Breast epithelium (tissue), 4 donors: ENCODE data around the gene PPM1H. TPM values are rescaled to one million over a fixed set of nuclear protein-coding genes. Genes with fewer than 3 reads are reported as not detected.

Source experiments
- DNase-seq, 2 donors: peaks; one replicate each; pipeline ENCODE4 v3.0.0-alpha.2; 2019; ENCODE audit warnings: low spot score in 2 of 2
- H3K27ac ChIP-seq, 2 donors: fragments of 200-600 bp; sonication (generic) in 1 of 2; one replicate each; pipeline ENCODE4 v1.5.1; 2016 to 2019; ENCODE audit warnings: mild to moderate bottlenecking in 1 of 2
- H3K27me3 ChIP-seq, 2 donors: fragments of 200-600 bp; sonication (generic) in 1 of 2; one replicate each; pipeline versions ENCODE4 v1.5.1 to v1.6.0; 2017 to 2019; ENCODE audit warnings: control low read depth in 1 of 2, mild to moderate bottlenecking in 1 of 2
- H3K36me3 ChIP-seq: fragments of 200-600 bp; one replicate; pipeline ENCODE4 v1.5.1; 2019
- H3K4me1 ChIP-seq, 2 donors: fragments of 200-600 bp; sonication (generic); one replicate each; pipeline ENCODE4 v1.5.1; 2016 to 2019; ENCODE audit warnings: control low read depth in 1 of 2
- H3K4me3 ChIP-seq, 3 donors: fragments of 200-600 bp; sonication (generic); 1 replicate in 2 of 3; 2 replicates in 1 of 3; pipeline ENCODE4 v1.5.1; 2016 to 2019; ENCODE audit warnings: mild to moderate bottlenecking in 3 of 3, moderate library complexity in 2 of 3
- H3K9me3 ChIP-seq, 2 donors: fragments of 200-600 bp; sonication (generic) in 1 of 2; one replicate each; pipeline ENCODE4 v1.5.1; 2016 to 2019; ENCODE audit warnings: control low read depth in 1 of 2
- POLR2A ChIP-seq: fragments of 450-650 bp; IDR thresholded peaks from one replicate; pipeline ENCODE4 v1.6.1; 2016; ENCODE audit warnings: antibody characterized with exemption, mild to moderate bottlenecking, moderate library complexity
- POLR2AphosphoS5 ChIP-seq, 3 donors: sonication (generic); formaldehyde crosslinking; IDR thresholded peaks; one replicate each; pipeline ENCODE4 v1.6.1; 2017; ENCODE audit warnings: antibody characterized with exemption in 3 of 3
- intact Hi-C: fragments of 100-400 bp; cut with DNase I; formaldehyde crosslinking; loops from one replicate; pipeline ENCODE4 v1.15.1; 2023; ENCODE audit warnings: low total_unique reads
- total RNA-seq, 3 donors: library from RNA; depleted of rRNA; stranded (reverse); fragments of >200 nt; gene quantifications; one replicate each; pipeline ENCODE4 v1.1.0, GENCODE V29; 2016
- TF ChIP-seq, protein P1 (sequence below), 3 donors: fragments of 450-650 bp; IDR thresholded peaks; one replicate each; pipeline ENCODE4 v1.5.1; 2016 to 2017; ENCODE audit warnings: antibody characterized with exemption in 3 of 3, mild to moderate bottlenecking in 3 of 3, moderate library complexity in 3 of 3

The PPM1H gene
- total RNA-seq, 3 donors from 2014 or later, result 2.2 to 15.4 (median 13.5) TPM

DNA sequence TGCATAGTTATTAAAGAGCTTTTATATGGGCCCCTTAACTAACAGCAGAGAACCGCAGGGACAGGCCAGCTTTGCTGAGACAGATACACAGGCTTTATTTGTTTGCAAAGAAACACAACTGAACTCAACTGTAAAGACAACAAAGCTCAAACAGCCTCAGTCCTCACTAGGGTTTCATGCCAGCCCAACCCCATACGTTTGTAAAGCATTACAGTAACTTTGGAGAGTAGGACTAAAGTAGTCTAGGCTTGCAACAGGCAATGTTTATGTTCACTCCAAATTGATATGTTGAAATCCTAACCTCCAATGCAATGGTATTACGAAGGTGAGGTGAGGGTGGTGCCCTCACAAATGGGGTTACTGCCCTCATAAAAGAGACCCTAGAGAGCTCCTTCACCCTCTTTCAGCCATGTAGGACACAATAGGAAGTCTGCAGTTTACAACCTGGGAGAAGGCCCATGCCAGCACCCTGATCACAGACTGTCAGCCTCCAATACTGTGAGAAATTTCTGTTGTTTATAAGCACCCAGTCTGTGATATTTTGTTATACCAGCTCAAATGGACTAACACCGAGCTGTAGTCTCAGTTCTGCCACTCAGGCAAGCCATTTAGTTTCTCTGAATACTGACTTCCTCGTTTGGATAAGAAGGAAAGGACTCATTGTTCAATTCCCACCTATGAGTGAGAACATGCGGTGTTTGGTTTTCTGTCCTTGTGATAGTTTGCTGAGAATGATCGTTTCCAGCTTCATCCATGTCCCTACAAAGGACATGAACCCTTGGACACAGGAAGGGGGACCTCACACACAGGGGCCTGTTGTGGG is 35.2 kb downstream of the PPM1H start:
- Histone ChIP-seq H3K4me1 (no peaks in the 10 kb centered on the region), H3K9me3 (no peaks in the 10 kb centered on the region), H3K4me3 (no peak overlapping the region), H3K27me3 (no peaks in the 10 kb centered on the region), H3K27ac (no peak overlapping the region), H3K36me3 (no peaks in the 10 kb centered on the region)
- TF ChIP-seq POLR2AphosphoS5 (IDR thresholded peaks at IDR 0.05) (no peak), POLR2A (no peak)
- TF ChIP-seq, protein P1, sequence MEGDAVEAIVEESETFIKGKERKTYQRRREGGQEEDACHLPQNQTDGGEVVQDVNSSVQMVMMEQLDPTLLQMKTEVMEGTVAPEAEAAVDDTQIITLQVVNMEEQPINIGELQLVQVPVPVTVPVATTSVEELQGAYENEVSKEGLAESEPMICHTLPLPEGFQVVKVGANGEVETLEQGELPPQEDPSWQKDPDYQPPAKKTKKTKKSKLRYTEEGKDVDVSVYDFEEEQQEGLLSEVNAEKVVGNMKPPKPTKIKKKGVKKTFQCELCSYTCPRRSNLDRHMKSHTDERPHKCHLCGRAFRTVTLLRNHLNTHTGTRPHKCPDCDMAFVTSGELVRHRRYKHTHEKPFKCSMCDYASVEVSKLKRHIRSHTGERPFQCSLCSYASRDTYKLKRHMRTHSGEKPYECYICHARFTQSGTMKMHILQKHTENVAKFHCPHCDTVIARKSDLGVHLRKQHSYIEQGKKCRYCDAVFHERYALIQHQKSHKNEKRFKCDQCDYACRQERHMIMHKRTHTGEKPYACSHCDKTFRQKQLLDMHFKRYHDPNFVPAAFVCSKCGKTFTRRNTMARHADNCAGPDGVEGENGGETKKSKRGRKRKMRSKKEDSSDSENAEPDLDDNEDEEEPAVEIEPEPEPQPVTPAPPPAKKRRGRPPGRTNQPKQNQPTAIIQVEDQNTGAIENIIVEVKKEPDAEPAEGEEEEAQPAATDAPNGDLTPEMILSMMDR (IDR thresholded peaks at IDR 0.05), result no peak
- intact Hi-C loops, result no loop called here
- no peak for DNase-seq

- no peak overlapping the region for H3K4me3 ChIP-seq
- H3K36me3 ChIP-seq, result no peaks in the 10 kb centered on the region
- H3K27me3 ChIP-seq, result no peaks in the 10 kb centered on the region
- no peak for TF ChIP-seq POLR2A
- TF ChIP-seq, protein P1 (IDR thresholded peaks at IDR 0.05), result no peak
- TF ChIP-seq POLR2AphosphoS5 (IDR thresholded peaks at IDR 0.05), result no peak
- no peak overlapping the region for H3K27ac ChIP-seq
- intact Hi-C loops, result no loop called here
- no peak for DNase-seq
- no peaks in the 10 kb centered on the region for H3K4me1 ChIP-seq
- no peaks in the 10 kb centered on the region for H3K9me3 ChIP-seq
Observed at GRCh38 chr12:62898526-62898925, 36.4 kb downstream of the PPM1H start.

DNA sequence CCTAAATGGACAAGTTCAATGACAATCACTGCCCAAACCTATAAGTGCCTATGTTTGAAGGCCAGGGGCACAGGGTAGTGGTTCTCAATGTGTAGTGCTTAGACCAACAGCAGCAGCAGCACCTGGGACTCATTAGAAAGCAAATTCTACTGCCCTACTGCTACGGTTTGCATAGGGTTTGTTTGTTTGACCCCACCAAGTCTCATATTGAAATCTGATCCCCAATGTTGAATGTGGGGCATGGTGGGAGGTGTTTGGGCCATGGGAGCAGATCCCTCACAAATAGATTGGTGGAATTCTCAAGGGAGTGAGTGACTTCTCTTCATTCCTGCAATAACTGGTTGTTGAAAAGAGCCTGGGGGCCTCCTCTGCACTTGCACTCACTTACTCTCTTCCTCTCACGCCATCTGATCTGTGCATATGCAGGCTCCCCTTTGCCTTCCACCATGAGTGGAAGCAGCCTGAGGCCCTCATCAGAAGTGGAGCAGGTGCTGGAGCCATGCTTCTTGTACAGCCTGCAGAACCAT is 39.5 kb downstream of the PPM1H start:
- Histone ChIP-seq H3K36me3 (no peaks in the 10 kb centered on the region), H3K4me3 (no peak overlapping the region), H3K27me3 (no peaks in the 10 kb centered on the region), H3K4me1 (no peaks in the 10 kb centered on the region), H3K27ac (no peak overlapping the region), H3K9me3 (no peaks in the 10 kb centered on the region)
- intact Hi-C loops, result no loop called here
- no peak for DNase-seq
- TF ChIP-seq POLR2AphosphoS5 (IDR thresholded peaks at IDR 0.05), result no peak
- TF ChIP-seq POLR2A, result no peak
- TF ChIP-seq, protein P1 (IDR thresholded peaks at IDR 0.05), result no peak

GRCh38 chr12:62893276-62893675 is 41.7 kb downstream of the PPM1H start:
- Histone ChIP-seq H3K4me3 (no peak overlapping the region), H3K27ac (no peak overlapping the region), H3K36me3 (no peaks in the 10 kb centered on the region), H3K27me3 (no peaks in the 10 kb centered on the region), H3K4me1 (no peaks in the 10 kb centered on the region), H3K9me3 (no peaks in the 10 kb centered on the region)
- no peak for TF ChIP-seq POLR2A
- TF ChIP-seq, protein P1 (IDR thresholded peaks at IDR 0.05), result no peak
- no peak for TF ChIP-seq POLR2AphosphoS5 (IDR thresholded peaks at IDR 0.05)
- intact Hi-C loops, result no loop called here
- no peak for DNase-seq

DNA sequence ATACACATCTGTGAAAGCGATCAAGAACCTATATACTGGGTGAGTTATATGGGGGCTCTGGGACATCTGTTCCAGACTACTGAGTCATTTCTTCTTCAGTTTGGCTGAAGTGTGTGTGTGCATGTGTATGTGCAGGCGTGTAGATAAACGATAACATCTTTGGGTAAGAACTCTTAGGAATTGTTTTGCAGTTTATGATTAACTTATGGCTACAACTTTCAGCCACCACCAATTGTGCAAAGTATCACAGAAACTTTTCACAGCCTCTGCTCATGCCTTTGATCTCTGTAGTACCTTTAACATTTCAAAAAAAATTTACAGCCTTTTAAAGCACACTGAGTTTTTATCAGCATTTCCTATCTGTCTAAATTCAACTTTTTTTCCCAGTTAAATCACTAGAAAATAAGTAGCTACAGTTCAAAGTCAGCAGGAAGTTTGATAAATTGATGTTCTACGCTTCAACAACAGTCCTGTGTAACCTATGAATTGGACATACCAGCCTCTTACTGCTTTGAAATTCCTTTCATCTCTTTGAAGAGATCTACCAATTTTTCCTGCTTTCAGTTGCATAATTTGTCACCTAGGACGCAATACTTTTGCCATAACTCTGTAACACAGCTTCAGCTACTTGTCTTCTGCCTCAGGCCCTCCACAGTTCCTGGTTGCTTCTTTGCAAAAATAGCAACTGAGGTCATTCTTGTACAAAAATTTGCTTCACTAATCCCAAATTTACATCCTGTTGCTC is 43.0 kb downstream of the PPM1H start:
- H3K4me1 ChIP-seq, result no peaks in the 10 kb centered on the region
- no peak for DNase-seq
- no peaks in the 10 kb centered on the region for H3K9me3 ChIP-seq
- no peaks in the 10 kb centered on the region for H3K36me3 ChIP-seq
- intact Hi-C loops, result no loop called here
- no peak overlapping the region for H3K27ac ChIP-seq
- H3K4me3 ChIP-seq, result no peak overlapping the region
- H3K27me3 ChIP-seq, result no peaks in the 10 kb centered on the region
- no peak for TF ChIP-seq POLR2A
- TF ChIP-seq, protein P1 (IDR thresholded peaks at IDR 0.05), result no peak
- no peak for TF ChIP-seq POLR2AphosphoS5 (IDR thresholded peaks at IDR 0.05)
